ENCODE results near the gene RHBG. TPM values are rescaled to one million over a fixed set of nuclear protein-coding genes. Genes with fewer than 3 reads are reported as not detected.

The RHBG gene
- polyA plus RNA-seq, 1 donor (not counting 4 experiments of a cell fraction or from before 2014, with no cell fraction given), result not detected

GRCh38 chr1:156400191-156400935 is 31.4 kb downstream of the RHBG start:
- dilution Hi-C loops (cut with MboI; ENCODE audit: extremely low pct_ligation_motif_present, low sequenced_read_pairs), result no loop called here
- Histone ChIP-seq H3K36me3 (ENCODE audit: control insufficient read depth in 2 of 2, extremely low read depth in 1 of 2, insufficient read depth in 2 of 2, low read length in 2 of 2) (no peaks in the 10 kb centered on the region), H3K9me3 (ENCODE audit: control insufficient read depth, low read depth, low read length) (no peaks in the 10 kb centered on the region), H3K4me1 (ENCODE audit: control insufficient read depth, extremely low read depth, insufficient read depth, low read length) (no peaks in the 10 kb centered on the region), H3K27me3 (ENCODE audit: control insufficient read depth, extremely low read depth, insufficient read depth, low read length) (peaks cover 13% of the 10 kb centered on the region), H3K4me3 (ENCODE audit: control insufficient read depth in 2 of 3, extremely low read depth in 1 of 3, insufficient read depth in 2 of 3, low read depth in 1 of 3, low read length in 3 of 3) (no peak overlapping the region), H3K79me2 (ENCODE audit: control insufficient read depth, insufficient read depth, low read length) (no peaks in the 10 kb centered on the region), H3K9me1 (ENCODE audit: control insufficient read depth, extremely low read depth, insufficient read depth, low read length) (no peaks in the 10 kb centered on the region), H3K9ac (ENCODE audit: control insufficient read depth, extremely low read depth, insufficient read depth, low read length) (no peak overlapping the region), H4K20me1 (ENCODE audit: control insufficient read depth, extremely low read depth, insufficient read depth, low read length) (no peaks in the 10 kb centered on the region), H2AFZ (ENCODE audit: control insufficient read depth, low read length) (no peak overlapping the region), H3K4me2 (ENCODE audit: control insufficient read depth, extremely low read depth, insufficient read depth, low read depth, low read length) (no peak overlapping the region), H3K27ac (ENCODE audit: control insufficient read depth, insufficient read depth, low read length) (no peak overlapping the region)
- no peak for DNase-seq (ENCODE audit: low read depth, low spot score)
- FAIRE-seq, result no peak
- no peak for TF ChIP-seq EZH2 (IDR thresholded peaks at IDR 0.05; ENCODE audit: low read length)
- TF ChIP-seq CTCF (optimal IDR thresholded peaks at IDR 0.05 in 1 of 3, IDR thresholded peaks at IDR 0.05 in 1 of 3, conservative IDR thresholded peaks at IDR 0.05 in 1 of 3; ENCODE audit: extremely low read depth in 1 of 3, insufficient read depth in 2 of 3, low read length in 3 of 3), result no peak

GRCh38 chr1:156401041-156401574 is 32.1 kb downstream of the RHBG start:
- DNase-seq (ENCODE audit: low read depth, low spot score) (no peak), FAIRE-seq (no peak)
- no peak for TF ChIP-seq EZH2 (IDR thresholded peaks at IDR 0.05; ENCODE audit: low read length)
- no peak for TF ChIP-seq CTCF (optimal IDR thresholded peaks at IDR 0.05 in 1 of 3, IDR thresholded peaks at IDR 0.05 in 1 of 3, conservative IDR thresholded peaks at IDR 0.05 in 1 of 3; ENCODE audit: extremely low read depth in 1 of 3, insufficient read depth in 2 of 3, low read length in 3 of 3)
- H3K79me2 ChIP-seq (ENCODE audit: control insufficient read depth, insufficient read depth, low read length), result no peaks in the 10 kb centered on the region
- no peaks in the 10 kb centered on the region for H4K20me1 ChIP-seq (ENCODE audit: control insufficient read depth, extremely low read depth, insufficient read depth, low read length)
- H3K27ac ChIP-seq (ENCODE audit: control insufficient read depth, insufficient read depth, low read length), result no peak overlapping the region
- H3K9me3 ChIP-seq (ENCODE audit: control insufficient read depth, low read depth, low read length), result no peaks in the 10 kb centered on the region
- H3K27me3 ChIP-seq (ENCODE audit: control insufficient read depth, extremely low read depth, insufficient read depth, low read length), result peaks cover 20% of the 10 kb centered on the region
- no peak overlapping the region for H3K4me3 ChIP-seq (ENCODE audit: control insufficient read depth in 2 of 3, extremely low read depth in 1 of 3, insufficient read depth in 2 of 3, low read depth in 1 of 3, low read length in 3 of 3)
- no peak overlapping the region for H2AFZ ChIP-seq (ENCODE audit: control insufficient read depth, low read length)
- dilution Hi-C loops (cut with MboI; ENCODE audit: extremely low pct_ligation_motif_present, low sequenced_read_pairs), result no loop called here
- H3K9ac ChIP-seq (ENCODE audit: control insufficient read depth, extremely low read depth, insufficient read depth, low read length), result no peak overlapping the region
- H3K4me2 ChIP-seq (ENCODE audit: control insufficient read depth, extremely low read depth, insufficient read depth, low read depth, low read length), result no peak overlapping the region
- H3K36me3 ChIP-seq (ENCODE audit: control insufficient read depth in 2 of 2, extremely low read depth in 1 of 2, insufficient read depth in 2 of 2, low read length in 2 of 2), result no peaks in the 10 kb centered on the region
- H3K9me1 ChIP-seq (ENCODE audit: control insufficient read depth, extremely low read depth, insufficient read depth, low read length), result no peaks in the 10 kb centered on the region
- no peaks in the 10 kb centered on the region for H3K4me1 ChIP-seq (ENCODE audit: control insufficient read depth, extremely low read depth, insufficient read depth, low read length)

Data from keratinocyte (primary cell).